ENCODE results near the gene EFNA4. TPM values are rescaled to one million over a fixed set of nuclear protein-coding genes. Genes with fewer than 3 reads are reported as not detected.
"Not testable (repeated sequence)": the region's sequence is repeated elsewhere in the genome, so short reads cannot be mapped to it uniquely, and the experiment has no call there.

EFNA4 gene
- total RNA-seq, 2 donors from 2014 or later = 4.7 to 5.6 TPM

DNA sequence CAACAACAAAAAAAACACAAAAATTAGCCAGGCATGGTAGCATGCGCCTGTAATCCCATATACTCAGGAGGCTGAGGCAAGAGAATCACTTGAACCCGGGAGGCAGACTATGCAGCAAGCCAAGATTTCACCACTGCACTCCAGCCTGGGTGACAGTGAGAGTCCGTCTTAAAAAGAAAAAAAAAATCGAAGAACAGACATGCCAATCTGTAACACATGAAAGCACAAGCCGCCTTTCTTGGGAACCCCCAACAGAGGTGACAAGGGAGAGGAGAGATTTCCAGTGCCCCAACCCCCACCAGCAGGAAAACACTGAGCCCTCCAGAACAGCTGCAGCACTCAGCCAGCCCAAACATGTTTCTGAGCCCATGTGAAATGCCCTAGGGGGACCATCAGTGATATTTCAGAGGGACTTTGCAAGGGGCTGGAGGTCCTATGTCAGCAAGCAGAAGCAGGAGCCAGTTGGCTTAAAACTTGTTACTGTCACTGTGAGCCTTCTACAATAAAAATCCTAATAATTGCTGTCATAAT lies 50.0 kb downstream of the EFNA4 start:
- H3K9me3 ChIP-seq = no peaks in the 10 kb centered on the region
- no peaks in the 10 kb centered on the region for H3K4me1 ChIP-seq
- TF ChIP-seq, protein P1, sequence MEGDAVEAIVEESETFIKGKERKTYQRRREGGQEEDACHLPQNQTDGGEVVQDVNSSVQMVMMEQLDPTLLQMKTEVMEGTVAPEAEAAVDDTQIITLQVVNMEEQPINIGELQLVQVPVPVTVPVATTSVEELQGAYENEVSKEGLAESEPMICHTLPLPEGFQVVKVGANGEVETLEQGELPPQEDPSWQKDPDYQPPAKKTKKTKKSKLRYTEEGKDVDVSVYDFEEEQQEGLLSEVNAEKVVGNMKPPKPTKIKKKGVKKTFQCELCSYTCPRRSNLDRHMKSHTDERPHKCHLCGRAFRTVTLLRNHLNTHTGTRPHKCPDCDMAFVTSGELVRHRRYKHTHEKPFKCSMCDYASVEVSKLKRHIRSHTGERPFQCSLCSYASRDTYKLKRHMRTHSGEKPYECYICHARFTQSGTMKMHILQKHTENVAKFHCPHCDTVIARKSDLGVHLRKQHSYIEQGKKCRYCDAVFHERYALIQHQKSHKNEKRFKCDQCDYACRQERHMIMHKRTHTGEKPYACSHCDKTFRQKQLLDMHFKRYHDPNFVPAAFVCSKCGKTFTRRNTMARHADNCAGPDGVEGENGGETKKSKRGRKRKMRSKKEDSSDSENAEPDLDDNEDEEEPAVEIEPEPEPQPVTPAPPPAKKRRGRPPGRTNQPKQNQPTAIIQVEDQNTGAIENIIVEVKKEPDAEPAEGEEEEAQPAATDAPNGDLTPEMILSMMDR (IDR thresholded peaks at IDR 0.05) = no peak
- no peak for TF ChIP-seq POLR2A (IDR thresholded peaks at IDR 0.05)
- H3K27ac ChIP-seq = no peak overlapping the region
- WGBS, 2 donors = 63 to 74% methylated on average over 5 of the region's 5 CpGs
- H3K36me3 ChIP-seq (replicated peaks in 1 of 2; ENCODE audit: insufficient read depth in 1 of 2, low read depth in 2 of 2) = no peaks in the 10 kb centered on the region
- DNase-seq = no peak
- no peaks in the 10 kb centered on the region for H3K27me3 ChIP-seq
- no peak for ATAC-seq
- no peak overlapping the region for H3K4me3 ChIP-seq
- intact Hi-C loops (cut with DNase I) = no loop called here

DNA sequence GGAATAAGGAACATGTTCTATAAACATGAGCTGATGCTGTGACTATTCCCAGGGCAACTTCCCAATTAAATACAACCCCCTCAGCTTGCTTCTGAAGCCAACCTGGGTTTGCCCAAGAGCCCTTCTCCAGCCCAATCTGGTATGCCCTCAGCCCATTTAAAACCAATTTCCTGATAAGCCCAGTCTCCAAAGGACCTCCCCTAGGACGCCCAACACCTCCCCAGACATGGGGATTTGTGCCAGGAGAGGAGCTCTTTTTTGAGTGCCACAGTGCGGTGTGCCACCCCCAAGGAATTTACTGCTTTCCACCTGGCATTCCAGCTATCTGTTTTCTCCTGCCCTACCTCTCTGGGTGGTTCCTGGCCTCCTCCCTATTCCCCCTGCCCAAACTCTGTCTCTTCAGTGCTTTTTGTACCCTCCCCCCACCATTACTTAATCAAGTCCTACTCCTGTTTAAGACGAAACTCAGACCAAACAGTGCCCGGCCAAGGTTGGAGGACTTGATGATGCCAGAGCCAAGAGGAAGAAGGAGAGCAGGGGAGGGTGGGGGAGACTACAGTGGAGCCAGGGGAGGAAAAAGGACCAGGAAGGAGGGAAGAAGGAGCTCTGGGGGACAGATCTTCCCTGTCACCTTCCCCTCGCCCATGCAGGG lies 52.7 kb downstream of the EFNA4 start:
- intact Hi-C loops (cut with DNase I) = no loop called here
- no peak for DNase-seq
- WGBS, 2 donors = 43 to 48% methylated on average over 5 of the region's 5 CpGs

DNA sequence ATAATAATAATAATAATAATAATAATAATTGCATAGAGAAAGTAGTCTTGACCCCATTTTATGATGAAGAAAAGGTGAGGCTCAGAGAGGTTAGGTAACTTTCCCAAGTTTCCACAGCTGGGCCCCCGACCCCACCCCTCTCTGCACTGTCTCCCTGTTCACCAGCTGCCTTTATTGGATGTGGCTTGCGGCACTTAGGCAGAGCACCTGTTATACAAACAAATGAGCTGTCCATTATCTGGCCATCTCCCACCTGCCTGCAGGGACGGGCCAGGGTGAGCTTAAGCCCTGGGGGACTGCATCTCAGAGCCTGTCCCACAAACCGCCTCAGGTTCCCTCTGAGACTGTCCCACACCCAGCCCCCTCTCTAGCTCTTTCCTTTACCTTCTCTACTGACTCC lies 54.1 kb downstream of the EFNA4 start:
- no peaks in the 10 kb centered on the region for H3K4me1 ChIP-seq
- no peak for TF ChIP-seq POLR2A (IDR thresholded peaks at IDR 0.05)
- TF ChIP-seq, protein P1 (IDR thresholded peaks at IDR 0.05) = no peak
- ATAC-seq = no peak
- no peak for DNase-seq
- intact Hi-C loops (cut with DNase I) = no loop called here
- H3K36me3 ChIP-seq (replicated peaks in 1 of 2; ENCODE audit: insufficient read depth in 1 of 2, low read depth in 2 of 2) = no peaks in the 10 kb centered on the region
- WGBS, 2 donors = 54 to 73% methylated on average over 4 of the region's 4 CpGs
- no peaks in the 10 kb centered on the region for H3K27me3 ChIP-seq
- no peaks in the 10 kb centered on the region for H3K9me3 ChIP-seq
- no peak overlapping the region for H3K4me3 ChIP-seq
- H3K27ac ChIP-seq = no peak overlapping the region

More for the DNA sequence above, 52.7 kb downstream of the EFNA4 start:
- Histone ChIP-seq H3K27ac (no peak overlapping the region), H3K4me3 (no peak overlapping the region), H3K9me3 (no peaks in the 10 kb centered on the region), H3K36me3 (replicated peaks in 1 of 2; ENCODE audit: insufficient read depth in 1 of 2, low read depth in 2 of 2) (no peaks in the 10 kb centered on the region), H3K4me1 (no peaks in the 10 kb centered on the region), H3K27me3 (no peaks in the 10 kb centered on the region)
- no peak for TF ChIP-seq POLR2A (IDR thresholded peaks at IDR 0.05)
- TF ChIP-seq, protein P1 (IDR thresholded peaks at IDR 0.05) = no peak
- no peak for ATAC-seq

DNA sequence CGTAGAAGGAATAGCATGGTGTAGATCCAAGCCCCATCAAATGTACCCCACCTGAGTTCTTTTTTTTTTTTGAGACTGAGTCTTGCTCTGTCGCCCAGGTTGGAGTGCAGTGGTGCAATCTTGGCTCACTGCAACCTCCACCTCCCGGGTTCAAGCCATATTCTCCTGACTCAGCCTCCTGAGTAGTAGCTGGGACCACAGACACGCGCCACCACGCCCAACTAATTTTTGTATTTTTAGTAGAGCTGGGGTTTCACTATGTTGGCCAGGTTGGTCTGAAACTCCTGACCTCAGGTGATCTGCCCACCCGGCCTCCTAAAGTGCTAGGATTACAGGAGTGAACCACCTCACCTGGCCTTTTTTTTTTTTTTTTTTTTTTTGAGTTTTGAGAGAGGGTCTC lies 54.5 kb downstream of the EFNA4 start:
- H3K4me3 ChIP-seq; intact Hi-C loops (cut with DNase I); H3K36me3 ChIP-seq (replicated peaks in 1 of 2; ENCODE audit: insufficient read depth in 1 of 2, low read depth in 2 of 2); H3K27ac ChIP-seq; H3K4me1 ChIP-seq; DNase-seq; H3K9me3 ChIP-seq; H3K27me3 ChIP-seq; ATAC-seq: not testable (repeated sequence)
- WGBS, 2 donors = 69 to 75% methylated on average over 5 to 7 of the region's 7 CpGs

Other genes starting within 250 kb of the EFNA4 start
- gene KCNN3, start 193.5 kb upstream of the EFNA4 start, total RNA-seq = 1 to 10 TPM in 1 of 2 donors, under 1 TPM in 1; 0.33 to 1.6 TPM
- gene PMVK, start 127.0 kb upstream of the EFNA4 start, total RNA-seq = 10 to 100 TPM in 1 of 2 donors, 1 to 10 TPM in 1; 7.0 to 18.5 TPM
- 10 to 100 TPM; 26.0 to 60.7 TPM for gene PBXIP1, start 107.6 kb upstream of the EFNA4 start, total RNA-seq
- 10 to 100 TPM; 10.9 to 15.2 TPM for gene PYGO2, start 102.0 kb upstream of the EFNA4 start, total RNA-seq
- gene SHC1, start 93.0 kb upstream of the EFNA4 start, total RNA-seq = 10 to 100 TPM; 38.1 to 45.5 TPM
- 10 to 100 TPM; 15.6 to 29.0 TPM for gene CKS1B, start 89.1 kb upstream of the EFNA4 start, total RNA-seq
- 10 to 100 TPM; 10.1 to 51.4 TPM for gene FLAD1, start 80.4 kb upstream of the EFNA4 start, total RNA-seq
- not detected for gene LENEP, start 70.2 kb upstream of the EFNA4 start, total RNA-seq
- gene ZBTB7B, start 60.9 kb upstream of the EFNA4 start, total RNA-seq = 10 to 100 TPM; 30.1 to 34.3 TPM
- gene DCST2, start 30.0 kb upstream of the EFNA4 start, total RNA-seq = 1 to 10 TPM in 1 of 2 donors, under 1 TPM in 1; 0.33 to 1.8 TPM
- not detected for gene DCST1, start 29.9 kb upstream of the EFNA4 start, total RNA-seq
- gene ADAM15, start 12.4 kb upstream of the EFNA4 start, total RNA-seq = 10 to 100 TPM; 37.2 to 48.5 TPM
- gene EFNA3, start 15.1 kb downstream of the EFNA4 start, total RNA-seq = 1 to 10 TPM in 1 of 2 donors, not detected in 1; 1.8 TPM
- 10 to 100 TPM; 10.5 to 20.2 TPM for gene EFNA1, start 64.1 kb downstream of the EFNA4 start, total RNA-seq
- gene SLC50A1, start 72.1 kb downstream of the EFNA4 start, total RNA-seq = 10 to 100 TPM; 13.7 to 25.7 TPM
- 100 to 1,000 TPM in 1 of 2 donors, 1 to 10 TPM in 1; 6.2 to 106 TPM for gene DPM3, start 76.8 kb downstream of the EFNA4 start, total RNA-seq
- 10 to 100 TPM; 46.4 to 71.5 TPM for gene KRTCAP2, start 109.6 kb downstream of the EFNA4 start, total RNA-seq
- gene TRIM46, start 110.1 kb downstream of the EFNA4 start, total RNA-seq = under 1 TPM in 1 of 2 donors, not detected in 1; 0.26 TPM
- gene THBS3, start 144.2 kb downstream of the EFNA4 start, total RNA-seq = 10 to 100 TPM; 15.0 to 21.1 TPM
- gene MTX1, start 145.0 kb downstream of the EFNA4 start, total RNA-seq = 10 to 100 TPM in 1 of 2 donors, 1 to 10 TPM in 1; 5.9 to 16.3 TPM
- gene ENTREP3, start 191.7 kb downstream of the EFNA4 start, total RNA-seq = 10 to 100 TPM in 1 of 2 donors, 1 to 10 TPM in 1; 6.2 to 12.2 TPM
- gene SCAMP3, start 198.6 kb downstream of the EFNA4 start, total RNA-seq = 10 to 100 TPM; 36.8 to 38.9 TPM
- gene CLK2, start 209.8 kb downstream of the EFNA4 start, total RNA-seq = 10 to 100 TPM; 36.6 to 40.7 TPM
- 1 to 10 TPM; 1.3 to 2.9 TPM for gene HCN3, start 213.7 kb downstream of the EFNA4 start, total RNA-seq
- not detected for gene PKLR, start 237.7 kb downstream of the EFNA4 start, total RNA-seq
- gene FDPS, start 245.1 kb downstream of the EFNA4 start, total RNA-seq = 10 to 100 TPM; 59.7 to 94.3 TPM

Measured in body of pancreas (tissue), 4 donors.